Nucleus accumbens (tissue), 56 donors: Measurements from ENCODE around the gene DHRS7C.
"Not testable (repeated sequence)": the region's sequence is repeated elsewhere in the genome, so short reads cannot be mapped to it uniquely, and the experiment has no call there.

ENCODE experiments used
- DNase-seq, 56 donors: peaks; one replicate each; lab custom pipeline; 2025; lab: John Stamatoyannopoulos, UW

DHRS7C gene

GRCh38 chr17:9811086-9811485 lies 19.7 kb upstream of the DHRS7C start:
- peak in 11 of 56 donors; percentile 1 to 40 (median 11) for DNase-seq

GRCh38 chr17:9810100-9810949 lies 18.9 kb upstream of the DHRS7C start:
- no peak for DNase-seq

GRCh38 chr17:9809409-9809808 lies 18.0 kb upstream of the DHRS7C start:
- DNase-seq = no peak

- DNase-seq = no peak
Measured at GRCh38 chr17:9806699-9807098, 15.3 kb upstream of the DHRS7C start.

GRCh38 chr17:9805769-9806168 lies 14.4 kb upstream of the DHRS7C start:
- DNase-seq = no peak

- DNase-seq = peak in 4 of 56 donors; percentile 2 to 38 (median 13)
Measured at GRCh38 chr17:9802697-9803096, 11.3 kb upstream of the DHRS7C start.

GRCh38 chr17:9802294-9802693 lies 10.9 kb upstream of the DHRS7C start:
- DNase-seq = peak in 1 of 56 donors; percentile 9

- DNase-seq = no peak
Measured at GRCh38 chr17:9801505-9801904, 10.1 kb upstream of the DHRS7C start.

GRCh38 chr17:9798724-9799123 lies 7.3 kb upstream of the DHRS7C start:
- DNase-seq = no peak

- DNase-seq = no peak
Measured at GRCh38 chr17:9798008-9798407, 6.6 kb upstream of the DHRS7C start.

- no peak for DNase-seq
Measured at GRCh38 chr17:9792181-9792840, 919 bp upstream of the DHRS7C start.

- no peak for DNase-seq
Measured at GRCh38 chr17:9790316-9790715, 1.1 kb downstream of the DHRS7C start.

- no peak for DNase-seq
Measured at GRCh38 chr17:9788601-9789000, 2.8 kb downstream of the DHRS7C start.

- no peak for DNase-seq
Measured at GRCh38 chr17:9784544-9784943, 6.8 kb downstream of the DHRS7C start.

- not testable (repeated sequence) for DNase-seq
Measured at GRCh38 chr17:9783465-9783864, 7.9 kb downstream of the DHRS7C start.

GRCh38 chr17:9783050-9783449 lies 8.3 kb downstream of the DHRS7C start:
- DNase-seq = no peak

GRCh38 chr17:9780552-9780951 lies 10.8 kb downstream of the DHRS7C start:
- DNase-seq = no peak

- no peak for DNase-seq
Measured at GRCh38 chr17:9776911-9777310, 14.5 kb downstream of the DHRS7C start.

- no peak for DNase-seq
Measured at GRCh38 chr17:9772658-9773057, 18.7 kb downstream of the DHRS7C start.

GRCh38 chr17:9771465-9771864 lies 19.9 kb downstream of the DHRS7C start:
- DNase-seq = no peak

- DNase-seq = no peak
Measured at GRCh38 chr17:9769036-9769695, 22.2 kb downstream of the DHRS7C start.
